Naive B cell (primary cell): ENCODE measurements around the gene CAVIN2. TPM values are rescaled to one million over a fixed set of nuclear protein-coding genes. Genes with fewer than 3 reads are reported as not detected.

Source experiments
- ATAC-seq, 2 donors: fragments of 150-1000 bp; cut with Tn5 transposase; 2 replicates each; pipeline ENCODE4 v1.10.0; 2021; ENCODE audit warnings: low read depth in 2 of 2, mild to moderate bottlenecking in 2 of 2, moderate library complexity in 2 of 2
- DNase-seq: peaks from one replicate; pipeline ENCODE4 v3.0.0; 2022
- H3K27ac Mint-ChIP-seq, 6 donors: one replicate each; pipeline ENCODE4 v1.8.0; 2020 to 2022; ENCODE audit warnings: mild to moderate bottlenecking in 6 of 6, mixed read lengths in 6 of 6, moderate library complexity in 5 of 6, inconsistent platforms in 2 of 6
- H3K27me3 Mint-ChIP-seq, 3 donors: one replicate each; pipeline ENCODE4 v1.8.0; 2021 to 2022; ENCODE audit warnings: mixed read lengths in 3 of 3, mild to moderate bottlenecking in 1 of 3
- H3K36me3 Mint-ChIP-seq, 2 donors: one replicate each; pipeline ENCODE4 v1.8.0; 2020 to 2022; ENCODE audit warnings: mixed read lengths in 2 of 2, inconsistent platforms in 1 of 2, mild to moderate bottlenecking in 1 of 2
- H3K4me1 Mint-ChIP-seq, 3 donors: one replicate each; pipeline ENCODE4 v1.8.0; 2020 to 2022; ENCODE audit warnings: mixed read lengths in 3 of 3, inconsistent platforms in 1 of 3, mild to moderate bottlenecking in 1 of 3, moderate library complexity in 1 of 3
- H3K4me3 Mint-ChIP-seq, 8 donors: one replicate each; pipeline ENCODE4 v1.8.0; 2020 to 2022; ENCODE audit warnings: mild to moderate bottlenecking in 8 of 8, mixed read lengths in 8 of 8, moderate library complexity in 8 of 8, inconsistent platforms in 2 of 8
- H3K9me3 Mint-ChIP-seq, 7 donors: one replicate each; pipeline ENCODE4 v1.8.0; 2020 to 2022; ENCODE audit warnings: mixed read lengths in 7 of 7, mild to moderate bottlenecking in 5 of 7, inconsistent platforms in 2 of 7, moderate library complexity in 1 of 7
- polyA plus RNA-seq, 6 donors: library from polyadenylated mRNA; unstranded; fragments of 300-500 nt; fragmentation: Illumina TruSeq; gene quantifications; one replicate each; pipeline ENCODE4 v1.2.3, GENCODE V29; 2021; ENCODE audit warnings: low read depth in 6 of 6

The CAVIN2 gene
- polyA plus RNA-seq, 6 donors from 2014 or later = 2.8 to 9.0 (median 8.3) TPM

DNA sequence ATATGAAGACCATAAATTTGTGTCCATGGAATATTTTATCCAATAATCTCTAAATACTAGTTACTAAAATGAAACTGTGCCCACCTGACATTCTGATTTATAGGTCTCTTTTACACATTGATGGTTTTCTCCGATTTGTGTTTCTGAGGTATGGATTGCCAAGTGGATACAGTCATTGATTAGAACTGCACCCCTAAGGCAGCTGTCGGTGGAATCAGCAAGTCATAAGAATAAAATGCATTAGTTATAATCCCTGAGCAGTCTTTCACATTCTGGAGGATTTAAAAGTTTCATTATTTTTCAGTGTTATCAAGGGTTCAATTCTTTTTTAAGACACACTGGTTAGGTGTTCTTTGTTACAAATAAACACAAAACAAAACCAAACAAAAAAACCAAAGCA, 6.0 kb downstream of the CAVIN2 start:
- Mint-ChIP-seq H3K4me3 (no peak overlapping the region), H3K4me1 (peaks cover 0 to 3% (median 2%) of the 10 kb centered on the region in 3 donors), H3K36me3 (no peaks in the 10 kb centered on the region), H3K27ac (no peak overlapping the region), H3K27me3 (peaks cover 5 to 24% (median 11%) of the 10 kb centered on the region in 3 donors), H3K9me3 (no peaks in the 10 kb centered on the region)
- no peak for DNase-seq
- ATAC-seq = no peak

DNA sequence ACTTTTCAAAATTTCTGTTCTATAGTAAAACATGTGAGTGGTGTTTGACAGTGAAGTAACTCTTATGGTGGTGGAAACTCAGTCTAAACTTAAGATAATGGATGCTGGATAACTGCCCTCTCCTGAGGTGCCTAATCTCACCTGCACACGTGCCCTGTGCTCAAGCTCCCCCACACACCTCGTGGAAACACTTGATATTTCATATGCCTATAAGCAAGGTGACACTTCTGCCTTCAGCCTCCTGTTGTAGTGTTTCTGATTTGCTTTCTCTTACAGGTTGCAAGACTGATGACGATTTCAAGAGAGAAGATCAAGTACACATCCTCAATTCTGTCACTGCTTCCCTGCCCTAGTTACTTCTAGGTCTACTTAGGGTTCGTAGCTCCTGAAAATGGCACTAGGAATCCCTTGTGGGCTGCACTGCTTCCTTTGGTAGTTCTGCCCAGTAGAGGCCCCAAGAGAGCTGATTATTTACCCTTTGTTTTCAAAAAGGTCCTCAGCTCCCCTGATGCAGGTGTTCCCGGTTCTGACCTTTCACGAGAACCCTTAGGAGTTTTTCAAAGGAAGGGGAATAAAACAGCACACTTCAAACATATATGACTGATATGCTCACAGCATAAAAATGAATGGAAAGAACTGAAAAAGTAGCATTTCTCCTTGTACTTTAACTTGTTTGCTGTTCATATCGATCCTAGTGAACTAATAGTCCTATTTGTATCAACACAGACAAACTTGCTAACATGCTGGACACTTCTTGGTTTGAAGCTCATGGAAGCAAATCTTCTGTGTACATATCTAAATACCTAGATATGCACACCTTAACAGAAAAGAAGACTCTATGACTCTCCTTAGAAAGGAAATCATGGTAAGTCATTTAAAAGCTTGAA, 6.7 kb downstream of the CAVIN2 start:
- Mint-ChIP-seq H3K9me3 (no peaks in the 10 kb centered on the region), H3K4me1 (no peaks in the 10 kb centered on the region), H3K36me3 (no peaks in the 10 kb centered on the region), H3K4me3 (no peak overlapping the region), H3K27me3 (peaks cover 0 to 18% (median 9%) of the 10 kb centered on the region in 3 donors), H3K27ac (no peak overlapping the region)
- DNase-seq (no peak), ATAC-seq (no peak)

DNA sequence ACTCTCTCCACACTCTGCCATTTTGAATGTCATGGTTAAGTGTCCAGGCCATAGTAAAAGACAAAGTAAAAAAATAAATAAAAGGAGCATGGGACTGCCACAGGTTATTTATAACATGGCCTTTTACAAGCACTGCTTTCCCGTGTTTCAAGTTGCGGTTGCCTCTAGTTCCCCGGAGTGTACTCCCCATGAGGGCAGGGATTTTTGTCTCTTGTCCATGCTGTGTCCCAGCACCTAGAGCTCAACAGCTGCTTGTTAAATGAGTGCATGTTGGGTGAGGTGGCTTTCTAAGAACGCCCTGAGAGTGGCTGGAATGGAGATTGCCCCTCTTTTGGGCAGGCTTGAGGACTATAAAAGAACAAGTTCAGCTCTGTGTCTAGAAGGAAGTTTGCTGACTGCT, 8.4 kb downstream of the CAVIN2 start:
- no peak for DNase-seq
- Mint-ChIP-seq H3K36me3 (no peaks in the 10 kb centered on the region), H3K9me3 (no peaks in the 10 kb centered on the region), H3K4me3 (no peak overlapping the region), H3K27me3 (peaks cover 0 to 13% (median 0%) of the 10 kb centered on the region in 3 donors), H3K27ac (no peak overlapping the region), H3K4me1 (no peaks in the 10 kb centered on the region)
- ATAC-seq = no peak

DNA sequence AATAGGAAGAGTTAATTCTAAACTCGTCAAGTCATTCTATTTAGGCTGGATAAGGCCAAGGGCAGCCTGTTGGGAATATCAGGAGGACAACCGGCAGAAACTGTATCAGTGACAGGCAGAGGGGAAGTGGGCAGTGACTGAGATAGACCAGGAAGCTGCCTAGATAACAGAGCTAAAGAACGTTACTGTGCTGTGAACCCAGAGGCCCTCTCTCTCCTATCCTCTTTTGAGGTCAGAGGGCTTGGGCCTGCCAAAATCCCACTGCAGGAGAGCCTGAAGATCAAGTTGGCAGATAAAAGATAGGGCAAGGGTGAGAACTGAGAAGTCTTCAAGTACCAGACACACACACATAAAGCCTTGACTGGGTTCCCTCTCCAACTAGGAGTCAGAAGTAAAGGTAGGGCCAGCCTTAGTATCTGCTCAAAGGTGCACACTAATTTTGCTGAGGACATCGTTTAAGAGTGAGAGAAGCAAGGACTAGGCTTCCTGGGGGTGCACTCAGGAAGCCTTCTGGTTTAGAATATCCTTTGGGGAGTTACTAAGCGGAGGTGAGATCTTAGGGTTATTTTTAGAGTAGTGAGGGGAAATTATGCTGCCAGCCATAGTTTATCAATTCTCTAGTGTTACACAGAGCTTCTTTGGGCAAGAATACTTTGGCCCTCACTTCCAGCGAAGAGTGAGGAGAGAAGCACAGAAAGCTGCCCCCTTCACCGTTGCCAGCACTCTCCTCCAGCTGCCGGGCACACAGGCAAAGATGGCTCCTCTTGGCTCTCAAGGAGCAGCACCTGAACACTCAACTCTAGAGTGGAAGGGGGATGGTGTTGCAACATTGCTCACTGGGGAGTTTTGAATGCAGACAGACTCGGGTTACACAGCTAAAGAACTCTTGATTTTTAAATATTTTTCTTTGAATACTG, 9.8 kb downstream of the CAVIN2 start:
- no peak for ATAC-seq

DNA sequence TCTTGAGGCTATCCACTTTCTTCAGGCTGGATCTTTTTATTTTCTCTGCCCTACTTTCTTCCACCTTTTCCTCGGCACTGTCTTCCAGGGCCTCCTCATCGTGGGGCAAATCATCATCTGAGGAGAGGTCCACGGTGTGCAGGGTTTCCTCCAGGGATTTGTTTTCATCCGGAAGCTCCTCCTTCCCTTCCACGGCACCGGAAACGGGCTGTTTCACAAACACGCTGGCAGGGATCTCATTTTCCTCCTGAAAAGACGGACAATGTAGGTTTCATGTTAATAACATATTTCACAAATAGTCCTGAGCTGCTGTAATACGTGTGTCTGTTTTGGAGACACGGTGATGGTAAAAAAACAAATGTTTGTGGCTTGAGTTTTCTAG, 10.4 kb downstream of the CAVIN2 start:
- Mint-ChIP-seq H3K9me3 (no peaks in the 10 kb centered on the region), H3K36me3 (no peaks in the 10 kb centered on the region), H3K27me3 (peaks cover 0 to 13% (median 0%) of the 10 kb centered on the region in 3 donors), H3K27ac (no peak overlapping the region), H3K4me1 (no peaks in the 10 kb centered on the region), H3K4me3 (no peak overlapping the region)
- ATAC-seq = no peak
- DNase-seq = no peak

More for the DNA sequence above, 9.8 kb downstream of the CAVIN2 start:
- Mint-ChIP-seq H3K27me3 (peaks cover 0 to 13% (median 0%) of the 10 kb centered on the region in 3 donors), H3K4me1 (no peaks in the 10 kb centered on the region), H3K9me3 (no peaks in the 10 kb centered on the region), H3K27ac (no peak overlapping the region), H3K4me3 (no peak overlapping the region), H3K36me3 (no peaks in the 10 kb centered on the region)
- DNase-seq = no peak

DNA sequence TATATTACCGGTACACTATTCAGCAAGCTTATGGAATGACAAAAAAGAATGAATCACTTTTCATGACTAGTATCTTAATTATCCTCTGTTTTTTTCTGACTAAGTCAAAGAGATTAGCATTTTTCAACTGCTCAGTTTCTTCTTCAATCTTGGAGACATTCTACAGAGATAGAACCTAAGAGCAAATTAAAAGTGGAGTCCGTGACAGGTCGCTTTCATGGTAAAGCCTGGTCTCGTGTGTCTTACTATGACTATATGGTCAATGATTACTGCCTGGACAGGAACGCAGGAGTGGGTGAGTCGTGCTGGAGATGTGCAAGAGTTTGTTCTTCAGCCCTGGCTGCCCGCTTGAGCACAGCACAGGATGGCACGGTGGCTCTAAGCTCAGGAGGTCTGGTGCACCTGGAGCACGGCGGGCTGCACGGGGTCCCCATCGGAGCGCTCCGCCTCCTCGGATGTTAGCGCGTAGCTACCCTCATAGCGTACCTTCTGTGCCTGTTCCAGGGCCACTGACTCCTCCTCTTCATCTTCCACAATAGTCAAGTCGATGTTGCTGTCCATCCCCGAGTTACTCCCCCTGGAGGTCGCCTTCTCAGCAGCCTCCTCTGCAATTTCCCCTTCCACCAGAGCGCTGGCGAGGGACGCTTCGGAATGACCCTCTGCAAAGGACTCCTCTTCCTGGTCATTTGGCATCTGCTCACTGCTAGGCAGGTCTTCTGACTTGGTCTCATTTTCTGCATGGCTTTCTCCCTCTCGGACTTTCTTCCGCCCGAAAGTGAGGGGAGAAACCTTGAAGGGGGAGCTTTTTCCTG, 11.1 kb downstream of the CAVIN2 start:
- DNase-seq = no peak
- H3K4me1 Mint-ChIP-seq = no peaks in the 10 kb centered on the region
- no peaks in the 10 kb centered on the region for H3K9me3 Mint-ChIP-seq
- H3K27ac Mint-ChIP-seq = peak overlapping the region in 1 of 6 donors; percentile 18
- no peak for ATAC-seq
- peaks cover 0 to 13% (median 0%) of the 10 kb centered on the region in 3 donors for H3K27me3 Mint-ChIP-seq
- H3K4me3 Mint-ChIP-seq = no peak overlapping the region
- H3K36me3 Mint-ChIP-seq = no peaks in the 10 kb centered on the region

DNA sequence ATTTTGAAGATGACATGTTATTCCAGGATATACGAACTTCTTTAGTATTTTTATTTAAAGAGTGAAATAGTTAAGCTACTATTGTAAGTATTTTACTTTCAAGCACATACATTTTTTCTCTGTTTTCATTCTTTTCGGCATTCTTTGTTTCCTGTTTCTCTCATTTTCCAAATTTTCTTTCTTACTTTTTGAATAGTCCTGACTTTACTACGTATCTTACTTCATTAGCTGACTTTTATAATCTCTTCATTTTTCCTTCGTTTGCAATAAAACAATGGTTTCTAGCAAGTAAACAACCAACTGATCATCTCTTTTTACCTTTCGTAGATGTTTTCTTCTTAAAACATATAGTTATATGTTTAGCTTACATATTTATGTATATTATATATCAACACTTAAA, 11.8 kb downstream of the CAVIN2 start:
- Mint-ChIP-seq H3K27ac (no peak overlapping the region), H3K27me3 (peaks cover 0 to 13% (median 0%) of the 10 kb centered on the region in 3 donors), H3K4me3 (no peak overlapping the region), H3K36me3 (no peaks in the 10 kb centered on the region), H3K9me3 (no peaks in the 10 kb centered on the region), H3K4me1 (no peaks in the 10 kb centered on the region)
- DNase-seq = no peak
- ATAC-seq = no peak

DNA sequence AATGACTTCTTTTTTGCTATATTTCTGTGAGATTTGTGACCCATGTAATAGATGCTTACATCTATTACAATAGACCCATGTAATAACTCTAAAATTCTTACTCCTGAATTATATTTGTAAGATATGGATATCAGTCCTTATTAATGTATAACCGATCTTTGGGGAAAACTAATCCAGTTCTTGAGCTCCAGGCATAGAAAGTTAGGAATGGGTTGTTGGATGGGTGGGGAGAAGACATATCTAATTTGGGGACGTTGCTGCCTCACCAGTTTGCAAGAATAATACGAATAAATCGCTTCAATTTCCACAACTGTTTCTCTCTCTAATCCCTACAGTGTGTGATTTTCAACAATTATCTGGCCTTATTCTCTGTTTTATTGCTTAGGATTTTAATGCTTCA, 13.5 kb downstream of the CAVIN2 start:
- Mint-ChIP-seq H3K36me3 (no peaks in the 10 kb centered on the region), H3K4me1 (no peaks in the 10 kb centered on the region), H3K27me3 (peaks cover 0 to 13% (median 0%) of the 10 kb centered on the region in 3 donors), H3K27ac (no peak overlapping the region), H3K9me3 (peaks cover 0 to 3% (median 0%) of the 10 kb centered on the region in 7 donors), H3K4me3 (no peak overlapping the region)
- ATAC-seq = no peak
- no peak for DNase-seq

DNA sequence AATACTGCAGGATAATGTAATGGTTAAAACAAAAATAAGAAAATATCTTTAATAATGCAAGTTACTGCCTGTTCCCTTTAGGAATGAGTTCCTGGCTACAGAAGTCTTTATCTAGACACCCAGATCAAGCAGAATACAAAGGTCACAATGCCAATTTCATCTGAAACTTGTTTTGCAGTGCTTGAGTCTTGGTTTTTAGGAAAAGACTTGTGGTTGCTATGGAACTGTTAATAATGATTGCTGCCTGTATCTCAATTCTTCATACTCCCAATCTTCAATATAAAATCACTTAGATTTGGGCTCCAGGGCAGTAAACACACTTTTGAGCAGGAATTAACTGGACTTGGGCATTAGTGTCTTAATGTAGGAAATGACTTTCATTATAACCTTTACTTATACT, 14.2 kb downstream of the CAVIN2 start:
- DNase-seq = no peak
- no peaks in the 10 kb centered on the region for H3K36me3 Mint-ChIP-seq
- no peak for ATAC-seq
- no peak overlapping the region for H3K4me3 Mint-ChIP-seq
- peaks cover 0 to 13% (median 0%) of the 10 kb centered on the region in 3 donors for H3K27me3 Mint-ChIP-seq
- H3K4me1 Mint-ChIP-seq = no peaks in the 10 kb centered on the region
- H3K27ac Mint-ChIP-seq = no peak overlapping the region
- H3K9me3 Mint-ChIP-seq = peaks cover 0 to 3% (median 0%) of the 10 kb centered on the region in 7 donors

DNA sequence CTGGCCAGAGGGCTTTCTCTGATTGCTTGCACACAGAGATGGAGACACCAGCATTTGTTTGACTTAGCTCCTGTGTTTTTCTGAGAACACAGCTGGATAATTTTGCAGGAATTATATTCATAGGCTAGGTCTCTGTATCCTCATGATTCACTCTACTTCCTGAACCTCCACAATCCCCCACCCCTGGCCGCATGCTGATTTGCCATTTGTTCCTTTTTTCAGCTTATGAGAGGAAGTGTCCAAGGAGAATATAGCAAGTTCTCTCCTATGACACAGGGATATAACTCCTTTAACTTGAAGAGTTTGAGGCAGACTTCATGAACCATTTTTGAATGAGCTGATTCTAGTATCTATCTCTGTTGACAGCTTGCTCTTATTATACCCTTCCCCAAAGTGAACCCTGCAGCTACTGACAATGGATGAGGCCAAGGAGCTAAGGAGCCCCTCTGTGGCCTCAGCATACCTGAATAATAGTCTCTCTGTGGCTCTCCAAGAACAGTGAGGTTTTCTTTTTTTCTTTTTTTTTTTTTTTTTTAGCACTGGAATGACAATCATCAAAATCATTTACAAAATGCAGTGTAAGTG, 15.4 kb downstream of the CAVIN2 start:
- ATAC-seq (no peak), DNase-seq (no peak)
- H3K27me3 Mint-ChIP-seq = peaks cover 0 to 7% (median 0%) of the 10 kb centered on the region in 3 donors
- no peak overlapping the region for H3K4me3 Mint-ChIP-seq
- no peaks in the 10 kb centered on the region for H3K4me1 Mint-ChIP-seq
- H3K27ac Mint-ChIP-seq = peak overlapping the region in 1 of 6 donors; percentile 9
- peaks cover 0 to 3% (median 0%) of the 10 kb centered on the region in 7 donors for H3K9me3 Mint-ChIP-seq
- H3K36me3 Mint-ChIP-seq = no peaks in the 10 kb centered on the region

DNA sequence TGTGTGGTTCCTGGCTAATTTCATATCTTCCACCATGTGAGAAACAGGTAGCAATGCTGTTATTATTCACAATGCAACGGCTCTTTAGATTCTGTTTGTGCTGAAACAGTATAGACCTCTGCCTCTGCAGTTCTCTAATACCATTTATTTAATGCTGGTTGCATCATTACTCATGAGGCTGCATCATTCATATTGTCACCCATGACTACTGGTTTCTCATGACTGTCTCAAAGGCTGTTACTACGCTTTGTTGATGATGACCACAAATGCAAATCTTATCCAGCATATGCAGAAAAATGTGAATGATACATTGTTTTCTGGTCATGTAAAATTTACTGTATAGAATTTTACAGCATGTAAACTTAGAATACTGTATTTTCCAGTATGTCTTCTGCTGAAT, 22.5 kb downstream of the CAVIN2 start:
- Mint-ChIP-seq H3K4me1 (no peaks in the 10 kb centered on the region), H3K4me3 (no peak overlapping the region), H3K9me3 (peaks cover 0 to 3% (median 0%) of the 10 kb centered on the region in 7 donors)

DNA sequence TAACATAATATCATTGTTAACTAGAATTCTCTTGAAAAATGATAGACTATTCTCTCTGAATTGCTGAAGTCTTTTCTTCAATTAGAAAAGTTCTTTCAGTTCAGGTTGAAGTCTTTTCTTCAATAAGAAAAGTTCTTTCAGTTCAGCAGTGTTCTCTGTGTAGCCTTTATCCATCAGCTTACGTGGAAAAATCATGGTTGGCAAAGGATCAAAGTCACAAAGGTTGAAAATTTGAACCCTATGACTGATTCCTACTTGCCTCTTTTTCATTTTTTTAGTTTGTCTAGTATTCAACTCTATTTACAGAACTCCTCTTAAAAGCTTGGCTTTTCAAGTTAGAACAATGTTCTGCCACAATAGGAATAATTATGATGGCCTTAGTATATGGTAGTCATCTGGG, 25.8 kb downstream of the CAVIN2 start:
- H3K27me3 Mint-ChIP-seq = peaks cover 0 to 14% (median 5%) of the 10 kb centered on the region in 3 donors
- DNase-seq (no peak), ATAC-seq (no peak)
- H3K36me3 Mint-ChIP-seq = no peaks in the 10 kb centered on the region
- H3K4me3 Mint-ChIP-seq = no peak overlapping the region
- no peaks in the 10 kb centered on the region for H3K4me1 Mint-ChIP-seq
- H3K9me3 Mint-ChIP-seq = no peaks in the 10 kb centered on the region
- H3K27ac Mint-ChIP-seq = no peak overlapping the region

More for the DNA sequence above, 22.5 kb downstream of the CAVIN2 start:
- Mint-ChIP-seq H3K36me3 (no peaks in the 10 kb centered on the region), H3K27ac (no peak overlapping the region), H3K27me3 (peaks cover 0 to 8% (median 0%) of the 10 kb centered on the region in 3 donors)
- no peak for ATAC-seq
- no peak for DNase-seq
